NCI-H226 (cell line): ENCODE measurements around the gene ADCY4.

Experiments
- DNase-seq: peaks from one replicate; pipeline ENCODE4 v3.0.0-alpha.2; 2015

The ADCY4 gene

DNA sequence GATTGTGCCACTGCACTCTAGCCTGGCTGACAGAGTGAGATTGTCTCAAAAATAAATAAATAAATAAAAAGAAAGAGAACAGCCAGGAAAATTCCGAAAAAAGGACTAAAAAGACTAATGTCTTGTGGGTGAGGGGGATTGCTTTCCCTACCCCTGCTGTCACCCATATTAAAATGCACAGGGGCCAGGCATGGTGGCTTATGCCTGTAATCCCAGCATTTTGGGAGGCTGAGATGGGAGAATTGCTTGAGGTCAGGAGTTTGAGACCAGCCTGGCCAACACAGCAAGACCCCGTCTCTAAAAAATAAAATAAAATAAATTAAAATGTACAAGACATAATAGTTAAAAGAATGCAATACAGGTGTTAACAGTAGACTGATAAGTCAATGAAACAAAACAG, 41.3 kb downstream of the ADCY4 start:
- no peak for DNase-seq

DNA sequence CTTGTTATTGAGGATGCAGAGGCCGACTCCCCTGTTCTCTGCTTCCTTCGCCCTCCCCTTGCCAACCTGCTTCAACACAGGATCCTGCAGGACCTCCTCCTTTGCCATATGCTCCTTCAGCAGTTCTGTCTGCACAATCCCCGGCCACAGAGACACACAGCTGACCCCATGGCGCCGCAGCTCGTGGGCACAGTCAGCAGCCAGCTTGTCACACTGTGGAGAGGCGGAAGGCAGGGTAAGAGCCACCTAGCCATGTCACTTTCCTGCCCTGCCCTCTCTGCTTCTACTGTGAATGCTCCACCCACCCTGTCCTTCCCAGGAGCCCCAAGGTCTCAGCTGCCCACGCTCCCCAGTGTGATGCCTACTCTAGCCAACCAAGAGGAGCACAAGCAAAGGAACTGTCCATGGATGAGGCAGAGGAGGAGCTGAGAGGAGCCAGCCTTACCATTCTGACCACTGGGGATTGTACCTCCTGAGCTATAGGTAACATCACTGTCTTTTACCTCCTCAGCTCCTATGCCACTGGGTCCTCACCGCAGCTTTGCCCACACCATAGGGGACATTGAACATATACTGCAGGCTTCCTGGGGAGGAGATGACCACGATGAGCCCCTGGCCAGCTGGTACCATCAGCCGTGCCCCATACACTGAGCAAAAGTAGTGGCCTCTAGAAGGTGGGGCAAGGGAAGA, 42.6 kb downstream of the ADCY4 start:
- no peak for DNase-seq

DNA sequence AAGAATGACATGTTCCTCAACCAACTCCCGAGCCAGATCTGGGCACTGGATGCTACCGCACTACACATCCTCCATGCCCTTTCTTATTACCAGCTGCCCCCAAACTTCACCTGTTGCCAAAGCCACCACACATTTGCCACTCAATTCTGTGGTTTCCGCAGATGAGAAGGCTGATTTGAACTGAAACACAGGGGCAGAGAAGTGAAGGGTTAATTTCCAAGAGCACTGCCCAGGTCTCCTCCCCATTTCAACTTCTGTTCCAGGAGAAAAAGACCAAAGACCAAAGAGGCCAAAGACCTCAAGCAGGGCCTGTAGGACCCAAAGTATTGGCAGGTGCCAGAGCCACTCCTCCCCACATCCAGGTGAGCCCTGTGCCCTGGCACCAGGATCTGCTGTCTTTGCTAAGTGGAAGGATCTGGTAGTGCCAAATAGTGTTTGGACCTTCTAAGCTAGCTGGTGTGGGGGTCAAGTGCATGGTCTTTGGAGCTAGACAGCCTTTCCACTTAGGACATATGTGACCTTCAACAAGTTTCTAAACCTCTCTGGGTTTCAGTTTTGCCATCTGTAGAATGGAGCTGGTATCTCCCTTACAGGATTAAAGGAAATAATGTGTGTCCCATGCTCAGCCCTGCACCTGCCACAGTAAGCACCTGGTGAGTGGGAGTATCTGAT, 43.3 kb downstream of the ADCY4 start:
- no peak for DNase-seq

DNA sequence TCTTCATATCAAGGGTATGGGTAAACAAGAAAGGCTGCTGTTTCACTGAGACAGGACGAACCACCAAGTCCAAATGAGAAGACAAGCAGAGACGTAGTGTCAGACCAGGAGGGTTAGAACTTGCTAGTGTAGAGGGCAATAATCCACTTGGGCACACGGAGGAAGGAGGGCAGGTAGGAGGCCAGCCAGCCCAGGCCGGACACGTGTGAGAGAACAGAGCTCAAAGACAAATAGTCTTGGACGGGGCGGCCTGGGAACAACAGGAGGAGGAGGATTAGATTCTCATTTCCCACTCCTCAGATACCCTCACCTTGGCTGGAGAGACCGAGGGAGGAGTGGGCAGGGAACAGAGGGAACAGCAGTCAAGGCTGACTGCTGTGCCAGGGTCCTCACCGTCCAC, 44.1 kb downstream of the ADCY4 start:
- no peak for DNase-seq

DNA sequence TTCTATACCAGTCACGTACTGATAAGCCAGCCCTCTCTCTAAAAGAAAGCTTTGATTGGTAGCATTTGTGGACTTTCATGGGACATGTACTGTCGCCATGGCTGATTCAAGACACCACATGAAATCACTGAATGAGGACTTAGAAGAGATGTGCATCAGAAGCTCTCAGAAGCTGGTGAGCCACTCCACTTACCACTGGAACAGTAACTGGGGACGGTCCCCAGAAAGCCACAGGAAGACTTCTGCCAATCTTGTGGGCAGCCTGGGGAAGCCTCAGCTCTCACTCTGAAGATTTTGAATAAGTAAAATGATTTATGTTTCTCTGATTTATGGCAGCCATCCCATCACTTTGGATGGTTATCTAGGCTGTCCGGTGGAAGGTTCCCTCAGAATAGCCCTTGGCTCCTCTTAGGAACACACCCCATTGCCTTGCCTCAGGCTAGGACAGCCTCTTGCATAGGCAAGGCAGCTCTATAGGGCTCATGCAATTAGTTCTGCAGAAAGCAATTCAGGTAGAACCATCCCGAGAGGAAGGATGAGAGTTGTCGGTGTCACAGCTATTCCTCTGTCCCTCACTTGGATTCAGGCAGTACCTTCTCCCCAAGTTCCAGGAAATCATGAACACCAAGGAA, 45.1 kb downstream of the ADCY4 start:
- no peak for DNase-seq

DNA sequence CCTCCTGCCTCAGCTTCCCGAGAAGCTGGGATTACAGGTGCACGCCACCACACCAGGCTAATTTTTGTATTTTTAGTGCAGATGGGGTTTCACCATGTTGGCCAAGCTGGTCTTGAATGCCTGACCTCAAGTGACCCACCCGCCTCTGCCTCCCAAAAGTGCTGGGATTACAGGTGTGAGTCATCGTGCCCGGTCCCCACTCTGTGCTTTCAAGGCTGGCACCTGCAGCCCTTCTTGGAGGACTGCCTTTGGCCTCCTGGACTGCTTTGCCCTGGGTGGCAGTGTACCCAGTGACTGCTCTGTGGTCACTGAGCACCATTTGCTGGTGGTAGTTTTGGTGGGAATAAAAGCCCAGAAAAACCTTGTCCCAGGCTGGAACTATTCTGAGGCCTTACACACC, 47.9 kb downstream of the ADCY4 start:
- no peak for DNase-seq

DNA sequence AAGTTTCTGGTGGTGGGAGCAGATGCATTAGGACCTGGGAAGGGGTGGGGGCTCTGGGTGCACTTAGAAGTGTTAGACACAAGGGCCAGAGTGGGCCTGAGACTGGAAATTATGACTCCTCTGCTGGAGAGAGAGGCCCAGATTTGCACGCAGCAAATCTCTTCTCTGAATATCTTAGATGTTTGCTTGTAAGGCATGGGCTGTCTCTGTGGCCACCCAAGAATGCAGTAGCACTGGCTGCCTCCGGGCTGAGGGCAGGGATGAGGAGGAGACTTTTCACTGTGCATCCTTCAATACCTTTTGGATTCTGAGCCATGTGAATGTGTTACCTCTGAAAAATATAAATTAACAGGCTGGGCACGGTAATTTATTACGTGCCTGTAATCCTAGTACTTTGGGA, 49.5 kb downstream of the ADCY4 start:
- DNase-seq = no peak

DNA sequence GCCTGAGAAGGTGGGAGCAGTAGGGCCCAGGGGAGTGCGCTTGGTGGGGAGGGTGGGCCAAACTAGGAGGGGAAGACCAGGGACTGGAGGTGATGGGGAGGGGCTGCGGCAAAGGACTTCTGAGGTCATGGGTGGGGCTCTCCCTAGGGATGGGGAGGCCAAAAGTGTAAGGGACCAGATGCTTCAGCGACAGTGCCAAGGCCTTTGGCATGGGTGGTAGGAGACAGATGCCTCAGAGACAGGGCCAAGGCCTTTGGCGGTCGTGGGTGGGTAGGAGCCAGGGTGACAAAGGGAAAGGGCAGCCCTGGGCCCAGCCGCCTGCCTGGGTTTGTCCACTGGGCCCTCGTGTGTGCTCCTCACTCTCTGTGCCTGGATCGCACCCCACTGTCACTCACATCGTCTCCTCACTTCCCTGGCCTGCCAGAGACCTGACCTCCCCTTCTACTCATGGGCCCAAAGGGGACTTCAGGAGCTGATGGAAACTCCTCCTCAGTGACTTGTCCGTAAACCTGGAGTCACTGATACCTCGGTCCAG, 50.3 kb downstream of the ADCY4 start:
- DNase-seq = no peak

DNA sequence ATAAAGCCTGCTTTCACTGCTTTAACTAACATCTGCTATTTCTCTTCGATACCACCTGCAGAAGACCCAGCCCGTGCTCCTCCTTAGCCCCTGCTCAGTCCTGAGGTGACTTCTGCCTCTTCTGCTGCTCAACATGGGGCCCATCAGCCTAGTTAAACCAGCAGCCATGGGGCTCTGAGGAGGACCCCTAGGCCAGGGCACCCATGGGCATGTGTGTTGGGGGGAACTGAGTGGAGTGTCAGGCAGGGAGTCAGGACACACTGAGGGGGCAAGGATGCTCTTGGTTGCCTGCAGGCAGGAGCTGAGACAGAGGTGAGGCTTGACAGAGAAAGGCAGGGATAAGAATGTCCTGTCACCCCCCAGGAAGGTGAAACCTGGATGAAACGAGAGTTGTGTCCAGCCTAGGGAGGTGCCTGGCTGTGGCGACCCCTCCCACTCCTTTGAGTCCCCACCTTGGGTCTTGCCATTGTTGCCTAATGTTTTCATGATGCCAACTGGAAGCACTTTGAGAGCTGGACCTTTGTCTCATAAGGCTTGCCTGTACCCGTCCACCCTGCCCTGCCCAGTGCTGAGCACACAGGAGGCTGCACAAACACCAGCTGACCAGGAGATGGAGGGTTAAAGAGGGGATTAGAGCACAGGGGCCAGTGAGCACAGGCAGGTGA, 50.9 kb downstream of the ADCY4 start:
- no peak for DNase-seq

DNA sequence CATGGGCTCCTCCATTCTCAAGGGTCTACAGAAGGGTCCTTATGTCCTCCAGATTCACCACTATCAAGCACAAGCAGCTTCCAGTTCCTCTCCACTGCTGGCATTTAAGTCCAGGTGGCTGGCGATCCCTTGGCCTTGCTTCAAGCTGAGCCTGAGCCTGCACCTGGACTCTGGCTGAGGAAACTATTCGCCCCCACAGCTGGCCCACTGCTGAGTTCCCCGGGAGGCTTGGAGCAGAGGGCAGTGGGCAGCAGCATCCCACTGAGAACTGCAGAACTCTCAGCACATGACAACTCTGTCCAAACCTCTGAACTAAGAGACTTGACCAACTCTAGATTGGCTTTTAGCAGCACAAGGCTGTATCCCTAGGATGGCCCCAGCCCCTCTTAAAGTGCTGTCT, 52.1 kb downstream of the ADCY4 start:
- DNase-seq = no peak

DNA sequence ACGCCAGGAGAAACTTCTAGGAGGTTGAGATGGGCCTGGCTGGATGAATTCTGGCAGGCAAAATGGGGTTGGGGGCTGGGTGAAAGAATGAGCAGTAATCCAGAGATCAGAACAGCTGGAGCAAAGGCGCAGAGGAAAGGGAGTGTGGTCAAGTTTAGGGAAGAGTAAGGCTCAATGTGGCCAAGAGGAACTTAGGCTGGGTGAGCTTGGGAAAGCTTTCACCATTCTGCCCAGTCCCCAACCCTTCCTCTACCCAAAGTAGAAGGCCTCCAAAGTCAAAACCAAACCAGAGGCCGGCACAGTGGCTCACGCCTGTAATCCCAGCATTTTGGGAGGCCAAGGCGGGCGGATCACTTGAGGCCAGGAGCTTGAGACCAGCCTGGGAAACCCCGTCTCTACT, 53.2 kb downstream of the ADCY4 start:
- no peak for DNase-seq

DNA sequence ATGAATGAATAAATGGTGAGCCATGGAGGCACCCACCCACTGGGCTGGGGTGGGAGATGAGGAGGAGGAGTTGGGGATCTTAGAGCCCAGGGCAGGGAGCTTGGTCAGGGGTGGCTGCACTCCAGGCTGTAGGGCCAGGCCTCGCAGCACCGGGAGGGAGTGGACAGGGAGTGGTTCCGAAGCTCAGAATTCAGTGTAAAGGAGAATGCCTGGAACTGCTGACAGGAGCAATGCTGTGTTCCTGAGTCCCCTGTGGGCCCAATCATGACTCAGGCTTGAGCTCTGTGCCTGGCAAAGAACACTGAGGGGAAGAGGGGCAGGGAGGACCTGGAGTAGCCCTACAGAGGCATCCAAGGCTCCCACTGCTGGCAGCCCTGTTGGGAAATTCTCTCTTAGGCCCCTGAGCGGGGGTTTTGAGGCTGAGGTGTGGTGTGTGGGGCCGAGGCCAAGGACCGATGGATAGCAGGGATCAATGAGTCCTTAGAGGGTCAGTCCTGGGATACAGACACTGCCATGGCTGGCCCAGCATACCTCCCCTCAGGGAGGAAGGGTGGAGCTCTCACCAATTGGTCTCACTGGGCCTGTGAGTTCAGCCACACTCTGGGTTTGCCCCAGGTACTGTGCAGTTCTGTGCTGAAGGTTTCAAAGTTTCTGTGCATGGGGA, 53.9 kb downstream of the ADCY4 start:
- no peak for DNase-seq

DNA sequence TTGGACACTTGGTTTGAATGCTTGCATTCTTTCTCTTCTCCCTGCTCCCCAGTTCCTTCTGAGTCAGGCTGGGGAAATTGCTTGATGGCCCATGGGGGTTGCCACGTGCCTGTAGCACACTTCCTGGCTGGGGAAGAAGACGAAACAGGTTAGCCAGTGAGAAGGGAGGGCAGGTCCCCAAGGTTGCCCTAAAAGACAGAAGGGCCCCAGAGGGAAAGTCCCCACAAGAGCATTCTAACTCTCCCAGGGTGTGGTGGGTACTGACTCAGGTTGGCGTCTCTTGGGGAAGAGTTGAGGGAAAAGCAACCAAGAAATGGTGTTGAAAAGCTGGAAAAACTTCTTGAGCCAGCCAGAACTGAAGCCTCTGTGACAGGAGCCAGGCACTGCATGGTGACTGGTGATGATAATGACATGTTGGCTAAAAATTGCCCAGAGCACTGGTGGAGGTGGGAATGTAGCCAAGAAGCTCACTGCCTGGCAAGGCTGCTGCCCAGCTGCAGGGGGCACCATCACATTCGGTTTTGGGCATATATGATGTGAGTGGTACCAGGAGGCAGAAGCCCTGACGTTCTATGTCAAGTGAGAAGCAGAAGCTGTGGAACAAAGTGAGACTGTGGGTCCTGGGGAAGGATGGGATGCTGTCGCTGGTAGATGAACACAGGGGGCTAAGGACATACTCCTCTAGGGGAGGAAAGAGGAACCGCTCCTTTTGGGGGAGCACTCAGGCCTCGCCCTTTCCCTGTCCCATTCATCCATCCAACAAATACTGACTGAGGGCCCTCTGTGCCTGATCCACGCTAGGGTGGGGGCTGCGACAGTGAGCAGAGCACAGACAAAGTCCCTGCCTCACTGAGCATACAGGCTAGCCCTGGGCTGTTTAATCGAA, 55.3 kb downstream of the ADCY4 start:
- peak; percentile 30 for DNase-seq

DNA sequence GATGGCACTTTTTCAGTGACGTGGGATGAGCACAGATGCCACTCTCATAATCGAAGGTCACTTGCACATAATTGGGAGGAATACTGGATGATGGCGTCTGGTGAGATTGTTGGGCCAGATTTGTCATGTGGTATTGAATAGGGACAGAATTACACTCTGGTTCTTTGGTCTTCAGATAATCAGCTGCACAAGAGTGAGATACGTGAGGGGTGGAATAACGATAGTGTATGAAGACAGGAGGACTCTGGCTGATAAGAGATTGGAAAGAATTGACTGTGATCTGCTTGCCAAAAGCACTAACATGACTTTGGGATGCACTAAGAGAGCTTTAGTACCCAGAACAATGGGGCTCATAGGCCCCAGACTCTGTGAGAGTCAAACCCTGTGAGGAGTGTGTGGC, 56.4 kb downstream of the ADCY4 start:
- DNase-seq = no peak

DNA sequence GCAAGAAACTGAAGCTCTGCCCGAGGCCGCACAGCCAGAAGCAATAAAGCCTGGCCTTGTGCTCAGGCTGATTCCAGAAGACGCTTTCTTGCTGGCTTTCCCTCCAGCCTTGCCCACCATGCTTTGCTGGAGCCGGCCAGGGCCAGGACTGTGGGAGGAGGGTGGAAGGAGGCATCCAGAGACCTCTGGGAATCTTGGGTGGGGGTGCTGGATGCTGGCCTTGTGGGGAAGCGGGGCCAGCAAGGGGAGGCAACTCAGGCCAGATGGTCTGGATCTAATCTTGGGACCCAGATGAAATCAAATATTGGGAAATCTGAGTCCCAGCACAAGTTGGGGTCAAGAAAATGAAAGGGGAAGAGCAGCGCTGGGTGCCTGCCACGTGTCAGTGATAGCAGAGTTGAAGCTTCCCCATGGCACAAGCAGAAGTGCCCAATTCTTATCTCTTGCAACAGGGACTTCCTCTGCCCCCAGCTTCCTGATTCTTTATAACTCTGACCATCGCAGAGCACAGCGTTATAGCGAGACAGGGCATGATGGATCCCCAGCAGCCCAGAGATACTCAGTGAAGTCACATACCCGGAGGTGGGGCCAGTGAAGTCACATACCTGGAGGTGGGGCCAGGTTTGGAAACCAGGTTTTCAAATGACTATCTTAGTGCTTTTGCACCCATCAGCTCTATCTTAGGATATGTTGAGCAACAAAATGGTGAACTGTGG, 57.1 kb downstream of the ADCY4 start:
- DNase-seq = no peak

DNA sequence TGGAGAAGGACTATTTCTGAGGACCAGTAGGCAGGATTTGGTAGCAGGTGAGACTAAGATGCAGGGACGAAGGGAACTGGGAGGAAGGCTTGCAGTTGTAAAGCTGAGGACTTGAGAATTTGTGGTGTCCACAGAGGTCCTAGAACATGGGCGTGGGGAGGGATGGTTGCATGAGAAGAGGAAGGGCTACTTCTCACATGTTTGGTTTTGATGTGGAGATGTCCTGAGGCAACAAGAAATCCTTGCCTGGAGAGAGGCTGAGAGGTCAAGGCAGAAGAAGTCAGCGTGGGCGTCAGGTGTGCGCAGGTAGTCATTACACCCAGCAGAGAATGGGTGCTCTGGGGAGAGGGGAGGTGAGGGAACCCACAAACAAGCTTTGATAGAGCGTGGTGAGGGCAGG, 57.8 kb downstream of the ADCY4 start:
- DNase-seq = no peak

DNA sequence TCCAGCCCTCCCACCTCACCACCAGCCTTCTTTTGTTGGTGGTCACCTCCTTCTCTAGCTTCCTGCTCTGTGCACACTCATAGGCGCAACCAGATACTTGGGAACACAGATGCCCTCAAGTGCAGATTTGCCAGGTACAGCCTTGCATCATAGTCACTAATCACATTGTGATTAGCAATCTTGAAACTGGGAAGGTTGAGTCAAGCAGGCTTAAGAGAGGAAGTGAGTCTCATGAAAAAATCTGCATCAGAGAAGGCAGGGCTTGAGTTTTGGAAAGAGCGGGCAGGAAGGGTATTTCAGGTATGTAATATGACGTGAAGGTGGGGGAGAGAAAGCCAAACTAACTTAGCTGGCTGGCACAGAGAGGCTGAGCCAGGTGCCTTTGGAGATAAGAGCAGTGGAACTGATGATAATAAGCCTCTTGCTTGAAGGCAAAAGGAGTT, 60.7 kb downstream of the ADCY4 start:
- peak; percentile 98 for DNase-seq

DNA sequence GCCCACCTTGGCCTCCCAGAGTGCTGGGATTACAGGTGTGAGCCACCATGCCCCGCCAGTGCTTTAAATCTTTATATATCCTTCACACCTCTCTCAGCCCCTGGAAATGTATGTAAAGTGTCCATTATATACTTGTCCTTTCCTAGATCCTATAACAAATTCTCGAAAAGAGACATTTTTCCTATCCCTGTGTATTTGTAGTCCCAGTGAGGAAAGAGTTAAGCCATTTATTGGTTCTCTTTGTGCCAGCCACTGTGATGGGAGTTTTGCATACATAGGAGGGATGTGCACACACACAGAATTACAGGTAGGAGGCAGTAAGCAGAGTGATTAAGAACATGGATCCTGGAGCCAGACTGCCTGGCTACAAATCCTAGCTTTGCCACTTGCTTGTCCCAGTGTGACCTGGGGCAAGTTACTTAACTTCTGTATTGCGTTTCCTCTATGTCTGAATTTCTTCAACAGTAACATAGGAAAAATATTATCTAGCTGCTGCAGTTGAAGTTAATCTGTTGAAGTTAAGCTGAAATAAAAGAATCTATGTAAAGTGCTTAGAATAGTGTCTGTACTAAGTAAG, 61.4 kb downstream of the ADCY4 start:
- DNase-seq = no peak

DNA sequence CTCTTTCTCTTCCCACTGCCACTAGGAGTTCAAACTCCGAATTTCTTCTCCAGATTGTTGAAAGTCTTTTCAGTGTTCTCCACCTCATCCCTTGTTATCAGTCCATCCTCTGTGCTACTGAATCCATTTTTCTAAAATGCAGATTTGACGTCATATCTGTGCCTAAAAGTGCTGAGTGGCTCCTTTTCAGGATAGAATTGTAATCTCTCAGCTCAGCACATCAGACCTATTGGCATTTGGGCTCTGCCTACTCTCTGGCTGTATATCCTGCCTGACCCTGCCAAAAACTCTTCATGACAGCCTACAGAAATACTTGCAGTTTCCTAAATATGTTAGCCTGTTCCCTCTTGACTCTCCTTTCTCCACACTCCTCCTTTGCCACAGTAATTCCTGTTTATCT, 62.4 kb downstream of the ADCY4 start:
- no peak for DNase-seq

DNA sequence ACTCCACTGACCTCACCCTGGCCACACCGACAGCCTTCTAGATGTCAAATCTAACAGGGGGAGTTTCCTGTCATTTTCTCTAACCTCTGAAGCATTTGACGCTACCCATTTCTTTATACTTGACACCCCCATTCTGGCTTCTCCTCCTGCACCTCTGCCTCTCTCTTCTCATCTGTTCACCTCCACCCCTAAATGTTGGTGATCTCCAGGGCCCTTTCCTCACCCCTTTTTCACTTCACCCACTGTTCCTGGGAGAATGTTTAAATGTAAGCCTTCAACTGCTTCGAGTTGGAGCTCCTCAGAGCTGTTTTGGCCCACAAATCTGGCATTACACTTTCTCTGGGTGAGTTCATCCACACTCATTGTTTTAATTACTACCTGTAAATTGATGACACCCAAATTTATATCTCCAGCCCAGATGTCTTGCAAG, 63.0 kb downstream of the ADCY4 start:
- no peak for DNase-seq
